GM18858 (cell line): ENCODE results near the gene APBB1IP.
"Not testable (repeated sequence)": the region's sequence is repeated elsewhere in the genome, so short reads cannot be mapped to it uniquely, and the experiment has no call there.

Experiments used
- ATAC-seq: cut with Tn5 transposase; IDR thresholded peaks from one replicate; pipeline ENCODE4 v1.9.1; 2021; ENCODE audit not compliant: unreplicated experiment

The APBB1IP gene

GRCh38 chr10:26504429-26504828, 66.3 kb downstream of the APBB1IP start:
- ATAC-seq = not testable (repeated sequence)

- no peak for ATAC-seq
These were observed 67.3 kb downstream of the APBB1IP start for GRCh38 chr10:26505491-26505890.

GRCh38 chr10:26506736-26507135, 68.6 kb downstream of the APBB1IP start:
- ATAC-seq = no peak

- ATAC-seq = no peak
These were observed 69.3 kb downstream of the APBB1IP start for GRCh38 chr10:26507441-26507840.

- ATAC-seq = no peak
These were observed 69.9 kb downstream of the APBB1IP start for GRCh38 chr10:26508016-26508415.

- no peak for ATAC-seq
These were observed 71.2 kb downstream of the APBB1IP start for GRCh38 chr10:26509307-26509706.

- no peak for ATAC-seq
These were observed 75.0 kb downstream of the APBB1IP start for GRCh38 chr10:26513101-26513500.

GRCh38 chr10:26516540-26517101, 78.5 kb downstream of the APBB1IP start:
- no peak for ATAC-seq

GRCh38 chr10:26517141-26517867, 79.2 kb downstream of the APBB1IP start:
- no peak for ATAC-seq

GRCh38 chr10:26519803-26520202, 81.7 kb downstream of the APBB1IP start:
- ATAC-seq = no peak

GRCh38 chr10:26520575-26520974, 82.4 kb downstream of the APBB1IP start:
- no peak for ATAC-seq

- ATAC-seq = no peak
These were observed 86.2 kb downstream of the APBB1IP start for GRCh38 chr10:26524161-26524896.

- ATAC-seq = no peak
These were observed 87.4 kb downstream of the APBB1IP start for GRCh38 chr10:26525586-26525985.

GRCh38 chr10:26527018-26527417, 88.9 kb downstream of the APBB1IP start:
- no peak for ATAC-seq

GRCh38 chr10:26528048-26528447, 89.9 kb downstream of the APBB1IP start:
- ATAC-seq = no peak

- peak; percentile 80 for ATAC-seq
These were observed 90.7 kb downstream of the APBB1IP start for GRCh38 chr10:26528715-26529393.

GRCh38 chr10:26534384-26534783, 96.2 kb downstream of the APBB1IP start:
- no peak for ATAC-seq

GRCh38 chr10:26540601-26541000, 102.5 kb downstream of the APBB1IP start:
- ATAC-seq = no peak

GRCh38 chr10:26543567-26544306, 105.6 kb downstream of the APBB1IP start:
- peak; percentile 75 for ATAC-seq

GRCh38 chr10:26544932-26545331, 106.8 kb downstream of the APBB1IP start:
- no peak for ATAC-seq
